Fibroblast of gingiva (primary cell): Measurements from ENCODE around the gene IL1A.

ENCODE experiments used
- DNase-seq: peaks from one replicate; pipeline ENCODE4 v3.0.0-alpha.2; 2011; ENCODE audit warnings: low read depth

IL1A gene

GRCh38 chr2:112818094-112818902 is 34.0 kb upstream of the IL1A start:
- no peak for DNase-seq

DNA sequence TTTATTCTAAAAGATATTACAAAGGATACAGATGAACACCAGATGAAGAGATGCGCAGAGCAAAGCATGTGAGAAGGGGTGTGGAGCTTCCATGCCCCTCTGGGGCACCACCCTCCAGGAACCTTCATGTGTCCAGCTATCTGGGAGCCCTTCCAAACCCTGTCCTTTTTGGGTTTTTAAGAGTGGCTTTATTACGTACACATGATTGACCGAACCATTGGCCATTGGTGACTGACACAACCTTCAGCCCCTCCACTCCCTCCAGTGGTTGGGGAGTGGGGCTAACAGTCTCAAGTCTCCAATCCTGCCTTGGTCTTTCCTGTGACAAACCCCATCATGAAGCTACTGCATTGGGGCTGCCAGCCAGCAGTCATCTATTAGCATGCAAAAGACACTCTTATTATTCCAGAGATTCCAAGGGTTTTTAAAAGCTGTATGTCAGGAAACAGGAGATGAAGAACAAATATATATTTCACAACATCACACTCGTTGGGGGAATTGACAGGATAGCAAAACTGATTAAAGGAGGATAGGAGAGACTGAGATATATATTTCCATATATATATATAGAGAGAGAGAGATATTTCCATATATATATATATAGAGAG is 32.9 kb upstream of the IL1A start:
- no peak for DNase-seq

DNA sequence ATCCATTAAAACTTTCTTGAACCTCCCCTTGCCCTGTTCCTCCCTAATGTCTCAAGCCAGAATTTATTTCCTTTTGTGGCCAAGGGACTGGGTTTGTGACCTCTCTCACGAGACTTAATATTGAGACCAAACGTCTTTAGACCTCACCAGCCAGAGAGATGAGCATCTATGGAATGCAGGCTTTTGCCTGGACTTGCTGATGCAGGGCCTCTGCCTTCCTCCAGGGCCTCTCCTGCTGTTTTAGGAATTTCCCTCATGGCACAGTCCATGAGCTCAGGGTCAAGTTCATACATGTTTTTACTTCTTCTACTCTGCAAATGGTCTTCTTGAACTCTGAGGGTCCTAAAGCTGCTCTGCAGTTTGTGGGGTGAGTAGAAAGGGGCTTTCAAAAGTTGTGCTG is 30.0 kb upstream of the IL1A start:
- DNase-seq, result no peak

DNA sequence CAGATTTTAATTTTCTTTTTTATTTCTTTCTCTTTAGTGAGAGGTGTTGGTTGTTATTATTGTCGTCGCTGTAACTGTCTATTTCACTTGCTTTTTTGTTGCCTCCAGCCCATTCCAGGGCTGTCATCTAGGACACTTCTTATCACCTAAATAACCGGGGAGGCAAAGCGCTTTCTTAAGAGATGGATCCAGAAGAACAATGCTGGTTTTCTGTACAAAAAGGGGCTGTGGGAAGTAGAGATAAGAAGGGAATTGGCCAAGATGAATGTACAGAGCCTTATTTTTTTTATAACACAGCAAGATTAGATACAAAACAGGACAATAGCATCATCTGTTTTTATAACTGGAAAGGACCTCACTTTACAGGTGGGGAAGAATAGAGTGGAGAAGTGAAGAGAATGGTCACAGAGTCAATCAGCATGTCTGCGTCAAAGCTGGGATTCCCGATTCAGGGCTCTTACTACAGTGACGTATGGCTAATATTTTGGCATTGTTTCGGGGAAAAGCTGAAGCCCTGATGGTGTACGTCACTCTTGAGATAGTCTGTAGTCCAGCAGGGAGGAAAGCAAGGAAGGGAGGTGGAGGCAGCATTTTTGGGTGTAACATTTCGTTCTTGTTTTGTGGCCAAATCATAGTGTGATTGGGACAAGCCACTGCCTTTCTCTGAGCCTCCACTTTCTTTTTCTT is 29.1 kb upstream of the IL1A start:
- no peak for DNase-seq

DNA sequence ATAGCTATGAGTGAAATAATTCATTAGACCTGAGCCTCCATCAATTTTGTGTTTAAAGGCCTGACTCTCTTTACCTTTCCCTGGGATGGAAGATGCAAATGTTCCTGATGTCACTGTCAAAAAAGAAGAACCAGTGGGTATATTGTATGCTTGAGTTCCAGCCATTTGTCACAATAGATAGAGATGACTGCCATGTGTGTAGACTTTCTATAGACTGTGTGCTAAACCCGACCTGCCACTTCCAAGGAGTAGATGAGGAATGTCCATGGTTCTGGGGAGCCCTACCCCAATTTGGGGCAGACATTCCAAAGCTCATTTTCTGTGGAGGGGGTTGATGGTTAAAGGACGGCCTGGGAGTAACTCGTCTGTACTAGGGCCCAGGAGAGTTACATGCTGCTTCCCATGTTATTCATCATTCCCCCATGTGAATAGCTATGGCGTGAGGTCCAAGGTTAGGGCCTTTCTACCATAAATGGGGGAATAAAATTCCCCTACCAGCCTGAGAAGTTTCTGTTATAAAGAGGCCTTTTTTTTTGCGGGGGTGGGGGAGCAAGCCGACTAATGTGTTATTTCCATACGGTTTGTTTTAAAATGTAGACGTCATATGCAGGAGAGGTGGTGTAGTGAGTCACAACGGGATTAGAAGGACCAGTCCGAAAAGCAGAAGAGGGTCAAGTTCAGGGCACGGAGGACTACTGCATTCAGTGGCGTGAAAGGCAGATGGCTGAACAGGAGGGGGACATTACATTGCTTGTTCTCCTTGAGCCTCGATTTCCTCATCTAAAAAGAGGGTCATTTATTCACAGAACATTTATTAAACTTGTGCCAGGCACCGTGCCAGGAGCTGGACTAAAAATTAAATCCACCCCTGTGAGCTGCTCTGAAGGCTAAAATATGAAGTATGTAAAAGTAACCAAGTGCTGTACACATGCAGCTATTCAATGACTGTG is 28.3 kb upstream of the IL1A start:
- DNase-seq, result no peak

- DNase-seq, result no peak
These were observed 27.6 kb upstream of the IL1A start for GRCh38 chr2:112811841-112812306.

DNA sequence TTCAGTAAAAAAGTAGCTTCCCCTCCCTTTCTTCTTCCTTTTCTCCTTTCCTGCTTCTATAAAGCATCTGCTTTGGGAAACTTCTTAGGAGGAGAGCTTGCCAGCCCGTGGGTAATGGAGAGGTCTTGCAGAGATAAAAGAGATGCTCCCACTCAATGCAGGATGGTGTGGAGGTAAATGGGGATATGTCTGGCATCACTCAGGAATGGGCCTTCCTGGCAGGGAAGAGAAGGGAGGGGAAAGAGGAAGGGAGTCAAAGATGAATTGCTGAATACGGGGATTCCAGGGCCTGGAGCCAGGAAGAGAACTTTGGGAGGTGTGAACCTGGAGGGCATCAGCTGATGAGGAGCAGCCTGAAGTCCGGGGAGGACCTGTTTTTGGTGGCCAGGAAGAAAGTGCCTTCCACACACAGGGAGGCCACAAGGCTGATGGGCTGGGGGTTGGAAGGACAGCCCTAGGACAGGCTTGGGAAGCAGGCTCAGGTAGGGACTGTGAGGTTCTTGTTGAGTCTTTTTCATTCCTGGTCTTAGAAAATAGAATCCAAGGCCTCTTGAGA is 27.1 kb upstream of the IL1A start:
- no peak for DNase-seq

DNA sequence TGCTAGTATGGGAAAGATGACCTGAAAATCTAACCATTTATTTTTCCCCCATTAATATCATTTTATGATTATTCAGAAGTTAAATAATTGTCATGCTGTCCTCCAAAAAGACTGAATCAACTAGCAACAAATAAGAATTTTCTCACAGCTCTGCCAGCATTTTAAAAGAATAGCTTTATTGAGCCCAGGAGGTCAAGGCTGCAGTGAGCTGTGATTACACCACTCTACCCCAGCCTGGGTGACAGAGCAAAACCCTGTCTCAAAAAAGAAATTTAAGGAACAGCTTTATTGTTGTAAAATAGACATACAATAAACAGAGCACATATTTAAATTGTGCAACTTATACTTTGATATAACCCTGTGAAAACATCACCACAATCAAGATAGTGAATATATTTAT is 24.8 kb upstream of the IL1A start:
- no peak for DNase-seq

DNA sequence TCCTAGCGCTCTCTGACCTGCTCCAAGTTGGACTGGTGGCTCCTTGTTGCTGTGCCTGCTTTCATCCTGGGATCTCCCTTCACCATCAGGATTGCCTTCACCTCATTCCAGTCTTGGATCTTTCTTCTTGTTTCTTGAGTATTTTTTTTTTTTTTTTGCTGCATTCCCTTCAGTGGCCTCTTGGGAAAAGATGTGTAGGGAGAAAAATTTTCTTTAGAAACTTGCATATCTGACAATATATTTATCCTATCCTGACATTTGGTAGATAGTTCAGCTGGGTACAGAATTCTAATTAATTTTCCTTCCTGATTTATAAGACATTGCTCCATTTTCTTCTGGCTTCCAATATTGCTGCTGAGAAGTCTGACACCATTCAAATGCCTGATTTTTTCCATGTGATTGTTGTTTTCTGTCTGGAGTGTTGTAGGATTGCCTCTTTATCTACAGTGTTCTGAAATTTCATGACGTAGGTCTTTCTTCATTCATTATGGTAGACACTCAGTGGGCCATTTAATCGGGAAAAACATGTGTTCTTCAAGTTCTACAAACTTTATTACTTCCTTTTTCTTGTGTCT is 23.0 kb upstream of the IL1A start:
- no peak for DNase-seq

- no peak for DNase-seq
These were observed 21.2 kb upstream of the IL1A start for GRCh38 chr2:112805542-112805941.

GRCh38 chr2:112803691-112804521 is 19.6 kb upstream of the IL1A start:
- DNase-seq, result peak; percentile 25

DNA sequence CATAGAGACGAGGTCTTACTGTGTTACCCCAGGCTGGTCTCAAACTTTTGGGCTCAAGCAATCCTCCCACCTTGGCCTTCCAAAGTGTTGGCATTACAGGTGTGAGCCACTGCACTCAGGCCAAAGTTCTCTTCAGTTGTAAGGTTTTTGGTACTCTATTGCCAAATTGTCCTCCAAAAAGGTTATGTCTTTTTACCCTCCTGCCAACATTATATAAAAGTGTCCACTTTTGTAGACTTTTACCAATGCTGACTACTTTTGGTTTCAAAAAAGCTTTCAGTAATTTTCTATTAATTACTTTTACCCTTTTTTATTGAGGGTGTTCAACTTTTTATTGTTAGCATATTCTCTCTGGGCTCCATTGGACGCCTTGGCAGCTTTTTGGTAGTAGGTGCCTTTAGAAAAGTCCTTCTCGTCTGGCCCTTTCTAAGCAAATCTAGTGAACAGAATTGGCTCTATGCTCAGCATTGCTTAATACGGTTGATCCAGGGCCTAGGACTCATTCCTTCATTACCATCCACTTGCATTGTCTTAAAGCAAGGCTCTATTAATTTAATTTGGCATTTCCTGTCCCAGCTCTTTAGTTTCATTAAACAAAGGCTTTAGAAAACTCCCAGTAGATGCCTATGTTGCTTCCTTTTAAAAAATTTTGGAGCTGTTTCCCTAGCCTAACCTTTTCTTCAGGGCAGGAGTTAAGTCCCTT is 16.7 kb upstream of the IL1A start:
- no peak for DNase-seq

DNA sequence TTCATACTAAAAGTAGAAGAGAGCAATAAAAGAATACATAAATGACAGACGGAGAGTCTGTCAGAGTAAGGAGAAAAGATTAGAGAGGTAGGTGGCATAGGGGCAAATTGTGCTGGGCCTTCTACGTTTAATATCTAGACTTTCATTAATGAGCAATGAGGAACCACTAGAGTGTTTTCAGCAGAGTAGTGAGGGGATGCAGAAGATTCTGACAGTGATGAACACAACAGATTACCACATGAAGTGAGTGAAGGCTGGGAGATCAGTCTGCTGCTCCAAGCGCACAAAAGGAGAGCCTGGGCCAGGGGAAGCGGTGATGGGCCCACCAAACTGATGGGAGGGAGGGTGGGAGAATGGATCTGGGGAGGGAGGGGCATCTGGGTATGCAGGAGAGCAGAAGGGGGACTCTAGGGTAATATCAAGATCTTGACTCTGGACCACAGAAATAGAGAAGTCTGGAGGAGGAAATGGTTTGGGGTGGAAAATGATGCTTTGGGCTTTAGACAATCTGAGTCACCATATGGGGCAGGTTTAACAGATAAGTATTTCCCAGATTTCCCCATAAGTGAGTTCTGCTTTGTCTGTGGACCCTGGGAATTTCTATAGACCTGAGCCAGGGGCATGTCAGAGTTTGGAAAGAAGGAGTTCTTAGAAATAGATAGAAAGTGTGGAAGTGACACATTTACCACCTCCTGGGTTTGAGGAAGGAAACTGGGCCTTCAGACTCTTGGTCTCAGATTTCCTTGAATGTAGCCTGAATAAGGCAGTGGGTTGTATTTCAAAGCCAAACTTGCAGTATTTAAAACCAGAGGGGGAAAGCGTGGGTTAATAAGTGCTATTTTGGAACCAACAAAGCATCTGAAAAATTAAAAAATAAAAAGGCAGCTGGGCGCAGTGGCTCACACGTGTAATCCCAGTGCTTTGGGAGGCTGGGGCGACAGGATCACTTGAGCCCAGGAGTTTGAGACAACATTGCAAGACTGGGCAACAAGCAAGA is 15.0 kb upstream of the IL1A start:
- DNase-seq, result no peak

DNA sequence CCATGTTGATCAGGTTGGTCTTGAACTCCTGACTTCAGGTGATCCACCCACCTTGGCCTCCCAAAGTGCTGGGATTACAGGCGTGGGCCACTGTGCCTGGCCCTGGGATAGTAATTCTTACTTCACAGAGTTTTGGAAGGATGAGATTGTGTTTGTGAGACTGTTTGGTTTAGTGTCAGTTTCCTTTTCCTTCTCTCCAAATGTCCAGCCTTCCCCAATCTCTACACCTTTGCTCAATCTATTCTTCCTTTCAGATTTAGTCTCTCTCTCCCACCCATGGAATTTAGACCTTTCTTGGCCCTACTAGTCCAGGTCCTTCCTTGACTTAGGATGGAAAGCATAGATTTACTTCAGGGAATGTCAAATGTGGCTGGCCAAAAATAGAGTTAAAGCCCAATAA is 12.2 kb upstream of the IL1A start:
- DNase-seq, result no peak

- DNase-seq, result no peak
These were observed 11.5 kb upstream of the IL1A start for GRCh38 chr2:112795774-112796173.

DNA sequence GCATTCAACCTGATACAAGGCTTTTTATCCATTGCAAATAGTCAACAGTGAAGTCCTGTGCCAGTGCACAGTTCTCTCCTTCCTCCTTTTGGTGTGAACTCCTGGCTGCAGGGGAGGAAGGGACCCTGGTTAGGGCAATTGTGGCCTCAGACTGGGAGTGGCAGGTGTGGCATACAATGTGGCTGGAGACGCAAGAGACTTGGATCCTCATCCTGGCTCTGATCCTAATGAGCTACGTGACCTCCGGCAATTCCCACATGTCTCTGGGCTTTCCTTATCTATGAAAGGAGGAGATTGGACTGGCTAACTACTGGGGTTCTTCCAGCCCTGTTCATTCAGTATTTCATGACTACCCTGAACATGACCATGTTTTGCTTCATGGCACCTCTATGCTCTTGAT is 10.5 kb upstream of the IL1A start:
- DNase-seq, result no peak

DNA sequence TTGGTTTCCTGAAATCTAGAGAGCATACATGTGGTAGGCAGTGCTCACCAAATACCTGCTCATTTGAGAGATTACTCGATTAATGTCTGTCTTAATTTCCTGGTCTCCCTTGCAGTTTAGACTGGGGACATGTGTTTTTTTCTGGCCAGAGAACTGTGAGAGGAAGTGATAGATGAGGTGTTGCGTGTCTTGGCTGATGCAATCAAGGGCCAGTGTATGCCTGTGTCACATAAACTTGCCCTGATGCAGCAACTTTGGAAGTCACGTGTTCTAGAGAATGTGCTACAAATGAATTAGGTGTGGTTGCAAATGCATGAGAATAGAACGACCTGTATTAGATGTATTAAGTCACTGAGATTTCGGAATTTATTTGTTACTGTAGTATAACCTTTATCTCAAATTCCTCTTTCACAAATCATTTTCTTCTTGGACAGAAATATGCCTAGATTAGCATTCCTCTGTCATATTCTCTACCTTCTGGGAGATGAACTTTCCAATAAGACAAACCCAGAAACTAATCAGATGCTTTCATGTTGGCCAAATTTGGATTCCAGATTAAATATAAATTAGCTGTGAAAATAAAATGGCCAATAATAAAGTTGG is 9.9 kb upstream of the IL1A start:
- peak; percentile 65 for DNase-seq

DNA sequence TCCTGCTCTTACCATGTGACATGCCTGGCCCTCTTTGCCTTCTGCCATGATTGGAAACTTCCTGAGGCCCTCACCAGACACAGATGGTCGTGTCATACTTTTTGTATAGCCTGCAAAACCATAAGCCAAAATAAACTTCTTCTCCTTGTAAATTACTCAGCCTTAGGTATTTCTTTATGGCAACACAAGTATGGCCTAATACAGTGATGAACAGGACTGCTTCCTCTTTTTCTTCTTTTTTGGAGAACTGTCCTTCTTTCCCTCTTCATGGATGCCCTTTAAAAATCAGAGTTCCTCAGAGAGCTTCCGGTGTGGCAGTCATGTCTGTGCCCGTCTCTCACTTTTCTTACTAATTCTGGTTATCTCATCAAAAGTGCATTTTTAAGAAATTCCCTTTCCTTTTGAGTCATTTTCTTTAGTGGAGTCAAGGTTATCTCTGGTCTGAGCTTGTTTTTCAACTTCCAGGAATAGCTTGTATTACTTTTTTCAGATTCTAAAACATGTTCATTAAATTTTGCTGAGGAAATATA is 9.2 kb upstream of the IL1A start:
- DNase-seq, result no peak
